Subcutaneous adipose tissue (tissue), 4 donors: Measurements from ENCODE around the gene HPX. TPM values are rescaled to one million over a fixed set of nuclear protein-coding genes. Genes with fewer than 3 reads are reported as not detected.

Experiments used
- total RNA-seq, 4 donors: library from RNA; depleted of rRNA; stranded (reverse); fragments of >200 nt; gene quantifications; one replicate each; pipeline ENCODE4 v1.1.0, GENCODE V29; 2016
- TF ChIP-seq, protein P1 (sequence below): fragments of 450-650 bp; IDR thresholded peaks from one replicate; pipeline ENCODE4 v1.5.1; 2016; ENCODE audit warnings: low read depth, mild to moderate bottlenecking, control low read depth, antibody characterized with exemption, moderate library complexity

The HPX gene
- total RNA-seq, 4 donors from 2014 or later, result 0.57 to 2.4 TPM; not detected in 2

GRCh38 chr11:6397156-6397555 lies 43.6 kb downstream of the HPX start:
- TF ChIP-seq, protein P1, sequence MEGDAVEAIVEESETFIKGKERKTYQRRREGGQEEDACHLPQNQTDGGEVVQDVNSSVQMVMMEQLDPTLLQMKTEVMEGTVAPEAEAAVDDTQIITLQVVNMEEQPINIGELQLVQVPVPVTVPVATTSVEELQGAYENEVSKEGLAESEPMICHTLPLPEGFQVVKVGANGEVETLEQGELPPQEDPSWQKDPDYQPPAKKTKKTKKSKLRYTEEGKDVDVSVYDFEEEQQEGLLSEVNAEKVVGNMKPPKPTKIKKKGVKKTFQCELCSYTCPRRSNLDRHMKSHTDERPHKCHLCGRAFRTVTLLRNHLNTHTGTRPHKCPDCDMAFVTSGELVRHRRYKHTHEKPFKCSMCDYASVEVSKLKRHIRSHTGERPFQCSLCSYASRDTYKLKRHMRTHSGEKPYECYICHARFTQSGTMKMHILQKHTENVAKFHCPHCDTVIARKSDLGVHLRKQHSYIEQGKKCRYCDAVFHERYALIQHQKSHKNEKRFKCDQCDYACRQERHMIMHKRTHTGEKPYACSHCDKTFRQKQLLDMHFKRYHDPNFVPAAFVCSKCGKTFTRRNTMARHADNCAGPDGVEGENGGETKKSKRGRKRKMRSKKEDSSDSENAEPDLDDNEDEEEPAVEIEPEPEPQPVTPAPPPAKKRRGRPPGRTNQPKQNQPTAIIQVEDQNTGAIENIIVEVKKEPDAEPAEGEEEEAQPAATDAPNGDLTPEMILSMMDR, result no peak

DNA sequence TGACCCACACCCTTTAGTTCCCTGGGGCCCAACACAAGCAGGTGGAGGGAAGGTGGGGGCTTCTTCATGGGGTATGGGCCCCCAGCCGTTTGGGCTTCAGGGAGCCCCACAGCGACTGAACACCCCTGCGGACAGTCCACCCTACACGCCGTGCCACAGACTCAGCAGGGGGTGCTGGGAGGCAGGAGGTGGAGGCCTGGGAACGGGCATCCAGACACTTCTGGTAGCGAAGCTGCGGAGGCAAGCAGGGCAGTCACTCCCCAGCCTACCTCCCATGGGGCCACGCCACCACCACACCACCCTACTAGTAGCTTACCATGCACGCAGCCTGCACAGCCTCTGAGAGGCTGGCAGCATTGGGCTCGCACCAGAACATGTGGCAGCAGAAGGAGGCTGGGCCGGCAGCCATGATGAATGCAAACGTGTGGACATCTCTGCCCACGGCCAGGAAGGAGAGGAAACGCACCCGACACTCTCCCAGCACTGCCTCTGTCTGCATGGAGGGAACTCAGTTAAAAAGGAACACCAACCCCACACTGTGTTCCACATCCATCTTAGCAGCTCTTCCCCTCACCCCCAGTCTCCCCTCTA lies 45.2 kb downstream of the HPX start:
- TF ChIP-seq, protein P1, result no peak

- TF ChIP-seq, protein P1, result no peak
Observed at GRCh38 chr11:6393989-6394670, 46.7 kb downstream of the HPX start.

DNA sequence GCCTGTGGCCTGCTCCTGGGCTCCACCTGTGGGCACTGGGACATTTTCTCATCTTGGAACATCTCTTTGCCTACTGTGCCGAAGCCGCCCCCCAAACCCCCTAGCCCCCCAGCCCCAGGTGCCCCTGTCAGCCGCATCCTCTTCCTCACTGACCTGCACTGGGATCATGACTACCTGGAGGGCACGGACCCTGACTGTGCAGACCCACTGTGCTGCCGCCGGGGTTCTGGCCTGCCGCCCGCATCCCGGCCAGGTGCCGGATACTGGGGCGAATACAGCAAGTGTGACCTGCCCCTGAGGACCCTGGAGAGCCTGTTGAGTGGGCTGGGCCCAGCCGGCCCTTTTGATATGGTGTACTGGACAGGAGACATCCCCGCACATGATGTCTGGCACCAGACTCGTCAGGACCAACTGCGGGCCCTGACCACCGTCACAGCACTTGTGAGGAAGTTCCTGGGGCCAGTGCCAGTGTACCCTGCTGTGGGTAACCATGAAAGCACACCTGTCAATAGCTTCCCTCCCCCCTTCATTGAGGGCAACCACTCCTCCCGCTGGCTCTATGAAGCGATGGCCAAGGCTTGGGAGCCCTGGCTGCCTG lies 49.2 kb downstream of the HPX start:
- TF ChIP-seq, protein P1, result no peak

DNA sequence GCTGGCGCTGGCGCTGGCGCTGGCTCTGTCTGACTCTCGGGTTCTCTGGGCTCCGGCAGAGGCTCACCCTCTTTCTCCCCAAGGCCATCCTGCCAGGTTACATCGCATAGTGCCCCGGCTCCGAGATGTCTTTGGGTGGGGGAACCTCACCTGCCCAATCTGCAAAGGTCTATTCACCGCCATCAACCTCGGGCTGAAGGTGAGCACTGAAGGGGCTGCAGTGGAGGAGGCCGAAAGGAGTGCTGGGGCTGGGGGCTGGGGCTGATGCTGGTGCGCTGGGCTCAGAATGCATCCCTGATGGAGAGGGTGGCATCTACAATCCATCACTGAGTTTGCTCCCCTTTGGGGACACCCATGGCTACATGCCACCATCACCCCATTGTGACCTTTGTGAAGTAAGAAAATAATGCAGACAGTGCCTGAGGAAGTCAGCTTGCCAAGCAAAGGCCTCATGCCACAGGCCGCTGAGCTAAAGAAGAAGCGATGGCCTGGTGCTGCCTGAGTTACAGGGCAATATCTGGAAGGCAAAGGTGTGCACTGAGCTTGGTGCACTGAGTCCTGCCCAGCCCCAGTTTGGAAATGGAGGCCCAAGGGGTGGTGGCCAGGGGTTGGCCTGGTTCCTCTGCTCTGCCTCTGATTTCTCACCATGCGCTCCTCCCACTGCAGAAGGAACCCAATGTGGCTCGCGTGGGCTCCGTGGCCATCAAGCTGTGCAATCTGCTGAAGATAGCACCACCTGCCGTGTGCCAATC lies 49.9 kb downstream of the HPX start:
- TF ChIP-seq, protein P1, result no peak

GRCh38 chr11:6389905-6390717 lies 50.7 kb downstream of the HPX start, which contains the start of gene SMPD1:
SMPD1 (plus strand) TSS chr11:6390474; CDS start chr11:6390599, 125 bp downstream.
- TF ChIP-seq, protein P1, result no peak
